ENCODE results near the gene IGF1R. TPM values are rescaled to one million over a fixed set of nuclear protein-coding genes. Genes with fewer than 3 reads are reported as not detected.

Gene IGF1R
- total and polyA plus RNA-seq, 2 of the 8 experiments (the other 6 are each of a cell fraction or from before 2014, with no cell fraction given): 32.9 to 109 TPM

GRCh38 chr15:98718426-98719136, 70.2 kb downstream of the IGF1R start (continued):
- no peak for TF ChIP-seq CHD7 (IDR thresholded peaks at IDR 0.05; ENCODE audit: insufficient replicate concordance, low read length)
- TF ChIP-seq CTCF (IDR thresholded peaks at IDR 0.05; ENCODE audit: control extremely low read depth in 1 of 3, insufficient read depth in 1 of 3, low read depth in 1 of 3, low read length in 3 of 3): no peak
- TF ChIP-seq BRCA1 (IDR thresholded peaks at IDR 0.05; ENCODE audit: low read depth, low read length): no peak
- TF ChIP-seq RBBP5 (IDR thresholded peaks at IDR 0.05; ENCODE audit: borderline replicate concordance, low read depth, low read length): no peak
- TF ChIP-seq SIRT6 (IDR thresholded peaks at IDR 0.05; ENCODE audit: low read length): no peak
- TF ChIP-seq RXRA (IDR thresholded peaks at IDR 0.05; ENCODE audit: insufficient read depth, low read depth, low read length): no peak
